Posterior cingulate gyrus (tissue), 11 donors: ENCODE measurements around the gene ZNRF1.
A peak's percentile ranks its signal among the peaks of the same experiment; 100 is the strongest.
"Not testable (repeated sequence)": the region's sequence is repeated elsewhere in the genome, so short reads cannot be mapped to it uniquely, and the experiment has no call there.

Source experiments
- DNase-seq, 10 donors: peaks; one replicate each; pipeline versions ENCODE4 v3.0.0 to v3.0.0-alpha.2; 2020 to 2021; ENCODE audit warnings: mixed read lengths in 3 of 10
- intact Hi-C: fragments of 100-400 bp; cut with DNase I; formaldehyde crosslinking; loops from one replicate; pipeline ENCODE4 v1.15.1; 2023

ZNRF1 gene

GRCh38 chr16:75090899-75091298, 92.1 kb downstream of the ZNRF1 start:
- peak in 1 of 10 donors; percentile 20 for DNase-seq
- intact Hi-C loops, result not testable (repeated sequence)

- intact Hi-C loops, result not testable (repeated sequence)
- DNase-seq, result peak in 1 of 10 donors; percentile 22
Observed at GRCh38 chr16:75091619-75092018, 92.8 kb downstream of the ZNRF1 start.

DNA sequence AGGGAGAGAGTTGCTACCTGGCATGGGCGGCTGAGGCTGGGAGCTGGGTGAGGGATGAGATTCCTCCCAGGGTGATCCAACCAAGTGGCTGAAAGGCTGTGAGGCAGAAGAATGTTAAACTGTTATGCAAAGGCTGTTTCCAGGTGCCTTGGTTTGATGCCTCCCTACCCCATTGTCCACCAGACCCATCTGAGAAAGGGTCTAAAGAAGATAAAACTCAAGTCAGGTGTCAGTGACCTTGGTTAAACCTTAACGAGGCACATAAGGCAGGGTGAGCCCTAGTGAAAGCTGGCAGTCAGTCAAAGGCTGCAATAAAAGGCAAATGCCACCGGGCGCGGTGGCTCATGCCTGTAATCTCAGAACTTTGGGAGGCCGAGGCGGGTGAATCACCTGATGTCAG, 94.0 kb downstream of the ZNRF1 start:
- intact Hi-C loops, result no loop called here
- DNase-seq, result peak in 1 of 10 donors; percentile 4

DNA sequence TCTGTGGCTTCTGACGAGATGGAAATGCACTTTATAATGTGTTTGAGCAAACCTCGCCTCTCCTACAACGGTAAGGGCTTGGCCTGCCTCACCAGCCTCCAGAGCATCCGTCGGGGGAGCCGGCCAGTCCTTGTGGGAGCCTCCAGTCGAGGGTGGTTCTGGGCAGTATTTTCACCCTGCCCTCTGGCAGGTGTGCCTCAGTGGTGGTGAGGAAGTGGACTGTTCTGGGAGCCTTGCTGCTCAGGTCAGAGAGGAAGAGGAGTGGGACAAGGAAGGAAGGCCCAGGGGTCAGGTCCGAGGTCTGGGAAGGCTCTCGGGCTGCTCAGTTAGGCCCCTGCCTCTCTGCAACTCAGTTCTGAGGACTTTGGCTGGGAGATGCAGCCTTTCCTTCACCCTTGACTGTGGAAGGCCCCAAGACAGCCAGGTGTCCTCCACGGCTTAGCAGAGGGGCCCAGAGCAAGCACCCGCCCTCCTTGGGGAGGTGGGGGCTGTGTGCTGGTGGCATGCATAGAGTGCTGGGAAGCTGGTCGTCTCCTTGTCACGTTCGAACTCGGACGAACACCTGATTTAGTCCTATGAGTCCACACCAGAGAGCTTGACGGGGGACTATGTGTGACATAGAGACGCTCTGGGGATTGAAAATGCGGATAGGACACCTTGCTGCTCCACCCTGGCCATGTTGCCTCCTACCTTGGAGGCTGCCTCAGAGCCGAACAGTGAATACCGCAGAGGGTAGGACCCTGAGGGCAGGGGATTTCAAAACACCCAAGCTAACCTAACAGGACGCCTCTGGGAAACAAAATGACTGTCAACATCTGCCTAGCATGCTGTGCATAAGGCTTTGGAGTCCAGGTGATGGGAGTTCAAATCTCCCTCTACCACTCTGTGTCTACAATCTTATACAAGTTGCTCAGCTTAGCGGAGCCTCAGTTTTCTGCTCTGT, 95.0 kb downstream of the ZNRF1 start:
- intact Hi-C loops, result no loop called here
- peak in 1 of 10 donors; percentile 51 for DNase-seq

GRCh38 chr16:75095204-75095621, 96.4 kb downstream of the ZNRF1 start:
- DNase-seq, result peak in 2 of 10 donors; percentile 58 to 86
- intact Hi-C loops, result no loop called here

GRCh38 chr16:75096656-75097055, 97.8 kb downstream of the ZNRF1 start:
- DNase-seq, result peak in 1 of 10 donors; percentile 59
- intact Hi-C loops, result no loop called here

GRCh38 chr16:75097191-75097761, 98.5 kb downstream of the ZNRF1 start:
- intact Hi-C loops, result no loop called here
- peak in 1 of 10 donors; percentile 22 for DNase-seq

- DNase-seq, result peak in 2 of 10 donors; percentile 77 to 85
Observed at GRCh38 chr16:75097941-75098901, 99.4 kb downstream of the ZNRF1 start.

GRCh38 chr16:75099075-75099667, 100.3 kb downstream of the ZNRF1 start:
- intact Hi-C loops, result no loop called here
- peak in 1 of 10 donors; percentile 44 for DNase-seq

More at GRCh38 chr16:75097941-75098901, 99.4 kb downstream of the ZNRF1 start:
- intact Hi-C loops, result no loop called here

DNA sequence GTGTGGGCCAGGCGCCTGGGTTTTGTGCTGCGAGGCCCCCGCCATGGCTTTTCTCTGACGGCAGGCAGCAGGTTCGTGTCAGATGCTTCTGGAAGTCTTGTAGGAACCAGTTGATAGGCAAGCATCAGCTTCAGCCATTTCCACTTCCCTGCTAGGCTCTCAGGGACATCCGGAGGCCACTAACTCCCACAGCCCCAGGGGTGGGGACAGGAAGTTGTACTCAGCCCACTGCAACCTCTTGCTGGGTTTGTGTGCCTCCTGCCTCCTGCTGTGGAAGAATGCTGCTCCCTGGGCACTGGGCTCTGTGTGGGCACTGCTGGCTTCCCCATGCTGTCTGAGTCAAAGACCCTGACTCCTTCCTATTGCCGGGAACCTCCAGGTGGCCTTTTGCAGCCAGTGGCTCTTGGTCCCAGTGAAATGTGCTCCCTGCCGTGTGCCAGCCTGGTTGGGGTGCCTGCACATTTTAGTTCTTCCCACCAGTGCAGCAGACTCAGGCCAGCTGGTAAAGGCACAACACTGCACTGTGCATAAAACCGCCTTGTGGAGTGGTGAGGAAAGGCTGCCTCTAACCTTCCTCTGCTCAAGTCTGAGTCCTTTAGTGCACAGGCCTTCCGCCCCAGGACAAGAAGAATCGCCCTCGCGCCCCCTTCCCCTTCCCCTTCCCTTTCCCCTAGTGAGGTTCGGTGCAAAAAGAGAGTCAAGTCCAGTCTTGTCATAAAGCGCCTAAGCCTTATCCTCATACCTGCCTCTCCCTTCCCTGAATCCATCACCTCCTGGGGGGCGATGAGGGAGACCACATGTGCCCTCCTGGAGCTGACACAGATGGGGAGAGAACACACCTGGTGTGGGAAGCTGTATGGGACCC, 101.1 kb downstream of the ZNRF1 start:
- intact Hi-C loops, result no loop called here
- DNase-seq, result peak in 1 of 10 donors; percentile 79

DNA sequence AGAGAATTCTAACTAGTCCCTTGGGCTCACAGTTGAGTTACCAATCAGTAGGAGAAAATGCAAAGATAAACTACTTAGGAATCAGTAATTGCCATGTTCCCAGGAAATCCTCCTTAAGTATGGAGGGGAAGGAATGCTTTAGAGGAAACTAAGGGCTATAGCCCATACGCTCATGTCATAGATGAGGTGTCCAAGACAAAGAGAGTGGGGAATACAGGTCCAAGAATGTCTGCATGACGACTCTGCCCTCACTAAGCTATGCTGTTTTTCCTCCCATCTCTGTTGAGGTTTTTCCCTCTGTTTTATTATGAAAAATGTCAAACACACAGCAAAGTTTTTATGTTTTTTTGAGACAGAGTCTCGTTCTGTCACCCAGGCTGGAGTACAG, 101.8 kb downstream of the ZNRF1 start:
- intact Hi-C loops, result no loop called here

DNA sequence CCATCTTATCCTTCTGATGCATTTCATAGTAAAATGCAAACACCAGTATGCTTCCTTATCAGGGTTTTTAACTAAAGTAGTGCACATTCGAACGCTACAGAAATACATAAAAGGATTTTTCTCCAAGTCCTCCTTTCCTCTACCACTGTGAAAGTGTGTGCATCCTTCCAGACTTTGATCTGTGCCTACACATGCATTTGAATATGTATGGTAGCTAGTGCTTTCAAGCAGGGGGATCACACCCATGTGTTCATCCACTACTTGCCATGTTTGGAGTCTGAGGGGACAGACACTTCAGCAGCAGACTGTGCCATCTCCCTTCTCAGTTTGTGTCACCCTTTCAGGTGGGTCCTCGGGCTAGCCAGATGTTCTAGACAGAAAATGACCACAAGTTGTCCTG, 102.8 kb downstream of the ZNRF1 start:
- intact Hi-C loops, result no loop called here
- DNase-seq, result peak in 1 of 10 donors; percentile 55

More for the DNA sequence above, 101.8 kb downstream of the ZNRF1 start:
- DNase-seq, result peak in 1 of 10 donors; percentile 1

GRCh38 chr16:75102595-75102994, 103.8 kb downstream of the ZNRF1 start:
- intact Hi-C loops, result no loop called here
- DNase-seq, result peak in 1 of 10 donors; percentile 55

DNA sequence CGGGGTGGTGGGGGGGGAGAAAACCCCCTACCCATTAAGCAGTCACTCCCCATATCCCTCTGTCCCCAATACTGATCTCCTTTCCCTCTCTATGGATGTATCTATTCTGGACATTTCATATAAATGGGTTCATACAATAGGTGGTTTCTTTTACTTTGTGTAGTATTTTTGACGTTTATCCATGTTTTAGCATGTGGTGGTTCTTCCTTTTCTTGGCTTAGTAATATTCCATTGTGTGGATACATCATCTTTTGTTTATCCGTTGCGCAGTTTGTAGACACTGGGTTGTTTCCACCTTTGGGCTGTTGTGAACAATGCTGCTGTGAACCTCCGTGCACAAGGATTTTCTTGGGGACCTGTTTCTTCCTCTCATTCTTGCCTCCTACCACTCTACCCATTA, 105.2 kb downstream of the ZNRF1 start:
- DNase-seq, result no peak
- intact Hi-C loops, result no loop called here

- intact Hi-C loops, result no loop called here
- peak in 1 of 10 donors; percentile 74 for DNase-seq
Observed at GRCh38 chr16:75104836-75105235, 106.0 kb downstream of the ZNRF1 start.

DNA sequence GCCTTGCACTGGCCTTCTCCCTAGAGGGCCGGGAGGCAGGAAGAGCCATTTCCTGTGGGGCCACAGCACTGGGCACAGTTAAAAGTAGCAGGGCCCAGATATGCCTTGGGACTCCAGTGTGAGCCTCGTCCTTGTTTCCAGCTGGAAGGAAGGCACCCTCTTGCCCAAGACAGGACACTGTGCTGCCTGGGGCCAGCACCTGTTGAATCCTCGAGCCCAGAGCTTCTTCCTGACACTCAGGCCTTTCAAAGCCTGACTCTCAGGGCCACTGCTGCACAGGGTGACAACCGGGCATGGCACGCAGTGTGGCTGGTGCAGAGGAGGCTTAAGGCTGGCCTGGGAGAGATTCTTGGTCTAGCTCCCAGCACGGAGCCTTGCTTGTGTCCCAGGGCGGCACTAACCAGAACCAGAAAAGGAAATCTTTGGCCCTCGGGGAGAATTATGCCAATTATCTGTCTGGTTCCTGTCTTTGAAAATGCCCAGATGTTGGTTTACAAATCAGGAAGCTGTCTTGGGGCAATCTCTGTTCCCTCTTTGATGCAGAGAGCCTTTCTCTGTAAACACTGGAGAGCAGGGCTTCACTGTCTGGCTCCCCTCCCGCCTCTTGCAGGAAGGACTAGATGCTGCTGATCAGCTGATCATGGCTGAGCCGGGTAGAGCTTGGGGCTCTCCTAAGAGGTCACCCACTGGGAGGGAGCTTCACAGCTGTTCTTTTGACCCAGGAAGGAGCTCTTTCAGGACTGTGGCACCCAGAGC, 106.7 kb downstream of the ZNRF1 start:
- peak in 6 of 10 donors; percentile 53 to 93 (median 60) for DNase-seq
- intact Hi-C loops, result no loop called here

DNA sequence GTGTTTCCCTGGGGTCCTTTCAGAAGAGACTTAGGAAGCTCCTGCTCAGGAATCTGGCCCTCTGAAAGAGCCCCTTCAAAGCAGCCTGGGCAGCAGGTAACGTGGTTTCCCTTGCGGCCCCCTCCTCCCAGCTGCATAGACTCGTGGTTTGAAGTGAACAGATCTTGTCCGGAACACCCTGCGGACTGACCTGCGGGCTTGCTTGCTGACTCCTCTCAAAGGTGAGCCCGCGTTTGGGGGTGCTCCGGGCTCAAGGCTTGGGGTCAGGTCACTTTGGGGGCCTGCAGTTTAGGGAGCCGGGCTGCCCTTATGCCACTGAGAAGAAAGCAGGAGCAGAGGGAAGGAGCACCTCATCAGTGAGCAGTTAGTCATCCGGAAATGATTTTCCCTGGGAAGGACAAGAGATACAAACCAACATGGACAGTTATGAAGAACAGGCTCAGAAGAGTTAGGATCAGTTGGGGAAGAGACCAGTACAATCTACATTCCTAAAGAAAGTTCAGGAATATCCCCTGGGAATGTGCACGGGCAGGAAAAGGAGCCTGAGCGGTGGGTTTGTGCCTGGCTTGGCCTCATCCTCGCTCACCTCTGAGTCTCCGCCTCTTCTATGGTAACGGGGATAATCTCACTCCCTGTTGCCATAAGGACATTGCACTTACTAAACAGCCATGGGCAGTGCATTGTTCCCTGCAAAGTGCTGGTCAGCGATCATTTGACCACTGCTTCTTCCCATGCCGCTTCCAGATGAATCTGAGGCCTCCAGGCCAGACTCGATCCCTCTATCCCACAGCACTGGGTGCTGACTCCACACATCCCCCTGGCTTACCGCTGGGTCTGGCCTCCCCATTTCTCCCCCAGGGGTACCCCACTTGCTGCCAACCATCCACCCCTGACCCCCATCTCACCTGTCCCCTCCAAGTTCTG, 107.8 kb downstream of the ZNRF1 start:
- peak in 1 of 10 donors; percentile 81 for DNase-seq
- intact Hi-C loops, result no loop called here
